Endodermal cell (in vitro differentiated cells): ENCODE measurements around the gene CASZ1. TPM values are rescaled to one million over a fixed set of nuclear protein-coding genes. Genes with fewer than 3 reads are reported as not detected.

Source experiments
- DNase-seq: peaks from one replicate; pipeline ENCODE4 v3.0.0-alpha.2; 2017
- H3K27ac ChIP-seq: 2 replicates; pipeline ENCODE4 v1.5.1; 2013; ENCODE audit warnings: mild to moderate bottlenecking, low read depth, low read length, moderate library complexity
- H3K27me3 ChIP-seq: 2 replicates; pipeline ENCODE4 v1.6.1; 2013; ENCODE audit warnings: mild to moderate bottlenecking, low read length, moderate library complexity; ENCODE audit not compliant: insufficient read depth, control insufficient read depth, poor library complexity, severe bottlenecking
- H3K36me3 ChIP-seq: 2 replicates; pipeline ENCODE4 v1.7.0; 2013; ENCODE audit warnings: mild to moderate bottlenecking, low read length, moderate library complexity; ENCODE audit not compliant: control insufficient read depth, insufficient read depth
- H3K4me1 ChIP-seq: one replicate; pipeline ENCODE4 v1.7.0; 2013; ENCODE audit warnings: low read length; ENCODE audit not compliant: control insufficient read depth, insufficient read depth
- H3K4me3 ChIP-seq: 2 replicates; pipeline ENCODE4 v1.5.1; 2013; ENCODE audit warnings: mild to moderate bottlenecking, low read length, moderate library complexity
- H3K9ac ChIP-seq: 2 replicates; pipeline ENCODE4 v1.6.1; 2013; ENCODE audit warnings: mild to moderate bottlenecking, low read length, moderate library complexity; ENCODE audit not compliant: poor library complexity, severe bottlenecking; ENCODE audit errors: extremely low read depth
- H3K9me3 ChIP-seq: 2 replicates; pipeline ENCODE4 v1.6.1; 2013; ENCODE audit warnings: mild to moderate bottlenecking, low read length, moderate library complexity; ENCODE audit not compliant: control insufficient read depth
- H3K27ac Mint-ChIP-seq: 2 replicates; pipeline ENCODE4 v1.8.0; 2020; ENCODE audit warnings: mixed read lengths
- H3K27me3 Mint-ChIP-seq: 2 replicates; pipeline ENCODE4 v1.8.0; 2021; ENCODE audit warnings: mild to moderate bottlenecking, mixed read lengths; ENCODE audit not compliant: insufficient read depth
- H3K36me3 Mint-ChIP-seq: 2 replicates; pipeline ENCODE4 v1.8.0; 2020; ENCODE audit warnings: low read depth, mixed read lengths
- H3K4me1 Mint-ChIP-seq: 2 replicates; pipeline ENCODE4 v1.8.0; 2020; ENCODE audit warnings: mixed read lengths
- H3K4me3 Mint-ChIP-seq: 2 replicates; pipeline ENCODE4 v1.8.0; 2020; ENCODE audit warnings: mild to moderate bottlenecking, moderate library complexity, mixed read lengths
- H3K9me3 Mint-ChIP-seq: 2 replicates; pipeline ENCODE4 v1.8.0; 2020; ENCODE audit warnings: mild to moderate bottlenecking, mixed read lengths
- CTCF ChIP-seq: fragments of 200-600 bp; sonication (generic); conservative IDR thresholded peaks from 2 replicates; pipeline ENCODE4 v1.5.0; 2021; ENCODE audit warnings: antibody characterized with exemption, mild to moderate bottlenecking
- WGBS, 2 experiments: methylation state at CpG; one replicate each; pipeline versions ENCODE4 v1.1.5 to v1.1.7; 2013; ENCODE audit warnings: missing lambda C conversion rate in 2 of 2, mixed read lengths in 1 of 2; ENCODE audit not compliant: insufficient coverage in 1 of 2, insufficient read length in 1 of 2; 5-methylcytosine and 5-hydroxymethylcytosine counted together
- total RNA-seq, 2 donors: library from RNA; stranded (reverse); fragmentation: NEBNext Ultra II Directional in 1 of 2; extraction: Animal tissue kit (Norgen Biotek cat#: 25700) in 1 of 2; gene quantifications; 2 replicates in 1 of 2; 3 replicates in 1 of 2; pipeline ENCODE4 v1.2.1, GENCODE V29; 2021

CASZ1 gene
- total RNA-seq, 2 donors from 2014 or later = 3.5 to 5.9 TPM

- Histone ChIP-seq H3K9ac (no peak overlapping the region), H3K4me1 (no peaks in the 10 kb centered on the region), H3K27ac (no peak overlapping the region), H3K9me3 (no peaks in the 10 kb centered on the region), H3K4me3 (no peak overlapping the region), H3K27me3 (no peaks in the 10 kb centered on the region), H3K36me3 (no peaks in the 10 kb centered on the region)
- H3K9me3 Mint-ChIP-seq = no peaks in the 10 kb centered on the region
- no peaks in the 10 kb centered on the region for H3K27me3 Mint-ChIP-seq
- H3K27ac Mint-ChIP-seq = no peak overlapping the region
- no peaks in the 10 kb centered on the region for H3K4me1 Mint-ChIP-seq
- no peak for TF ChIP-seq CTCF
- DNase-seq = no peak
- whole genome bisulfite sequencing, 2 experiments = 77 to 89% methylated on average over 5 to 14 of the region's 14 CpGs
- no peaks in the 10 kb centered on the region for H3K36me3 Mint-ChIP-seq
- H3K4me3 Mint-ChIP-seq = no peak overlapping the region
Observed at GRCh38 chr1:10776190-10776905, 20.1 kb downstream of the CASZ1 start.

GRCh38 chr1:10775763-10776162, 20.7 kb downstream of the CASZ1 start:
- no peaks in the 10 kb centered on the region for H3K9me3 ChIP-seq
- Mint-ChIP-seq H3K4me1 (no peaks in the 10 kb centered on the region), H3K27me3 (no peaks in the 10 kb centered on the region), H3K4me3 (no peak overlapping the region), H3K27ac (no peak overlapping the region), H3K9me3 (no peaks in the 10 kb centered on the region), H3K36me3 (no peaks in the 10 kb centered on the region)
- no peaks in the 10 kb centered on the region for H3K4me1 ChIP-seq
- no peak for DNase-seq
- H3K27ac ChIP-seq = no peak overlapping the region
- H3K9ac ChIP-seq = no peak overlapping the region
- TF ChIP-seq CTCF = no peak
- H3K27me3 ChIP-seq = no peaks in the 10 kb centered on the region
- H3K4me3 ChIP-seq = no peak overlapping the region
- no peaks in the 10 kb centered on the region for H3K36me3 ChIP-seq
- 84 to 89% methylated on average over 6 to 9 of the region's 9 CpGs for WGBS, 2 experiments

- Histone ChIP-seq H3K36me3 (no peaks in the 10 kb centered on the region), H3K4me1 (no peaks in the 10 kb centered on the region), H3K9ac (no peak overlapping the region), H3K9me3 (no peaks in the 10 kb centered on the region), H3K27ac (no peak overlapping the region), H3K27me3 (no peaks in the 10 kb centered on the region), H3K4me3 (no peak overlapping the region)
- TF ChIP-seq CTCF = no peak
- no peak for DNase-seq
- H3K9me3 Mint-ChIP-seq = no peaks in the 10 kb centered on the region
- WGBS, 2 experiments = 91 to 98% methylated on average over 11 to 16 of the region's 17 CpGs
- no peaks in the 10 kb centered on the region for H3K27me3 Mint-ChIP-seq
- H3K36me3 Mint-ChIP-seq = no peaks in the 10 kb centered on the region
- H3K4me1 Mint-ChIP-seq = no peaks in the 10 kb centered on the region
- H3K4me3 Mint-ChIP-seq = no peak overlapping the region
- no peak overlapping the region for H3K27ac Mint-ChIP-seq
Observed at GRCh38 chr1:10774615-10775310, 21.7 kb downstream of the CASZ1 start.
